OCI-LY3 (cell line): ENCODE data around the gene NELL2.

Experiments
- CTCF ChIP-seq: fragments of 200-600, 300-600 bp; sonication (generic); IDR thresholded peaks from 2 replicates; pipeline ENCODE4 v1.5.1; 2014; ENCODE audit warnings: antibody characterized with exemption, low read length, low read depth
- EZH2phosphoT487 ChIP-seq: fragments of 200-600 bp; shearing (Covaris generic); IDR thresholded peaks from 2 replicates; pipeline ENCODE4 v1.6.1; 2018; ENCODE audit warnings: antibody characterized with exemption, mixed run types, low read depth

- TF ChIP-seq CTCF (no peak), EZH2phosphoT487 (no peak)
Measured at GRCh38 chr12:44626883-44627282, 249.2 kb downstream of the NELL2 start.
